Left hindlimb (tissue), 1 donor: ENCODE measurements around the gene DNAJB5.

Experiments used
- DNase-seq: peaks from one replicate; pipeline ENCODE4 v3.0.0-alpha.2; 2018

DNAJB5 gene

GRCh38 chr9:34985311-34985899, 4.1 kb upstream of the DNAJB5 start:
- DNase-seq: peak; percentile 51

- DNase-seq: peak; percentile 42
Observed at GRCh38 chr9:34986540-34987047, 3.0 kb upstream of the DNAJB5 start.

DNA sequence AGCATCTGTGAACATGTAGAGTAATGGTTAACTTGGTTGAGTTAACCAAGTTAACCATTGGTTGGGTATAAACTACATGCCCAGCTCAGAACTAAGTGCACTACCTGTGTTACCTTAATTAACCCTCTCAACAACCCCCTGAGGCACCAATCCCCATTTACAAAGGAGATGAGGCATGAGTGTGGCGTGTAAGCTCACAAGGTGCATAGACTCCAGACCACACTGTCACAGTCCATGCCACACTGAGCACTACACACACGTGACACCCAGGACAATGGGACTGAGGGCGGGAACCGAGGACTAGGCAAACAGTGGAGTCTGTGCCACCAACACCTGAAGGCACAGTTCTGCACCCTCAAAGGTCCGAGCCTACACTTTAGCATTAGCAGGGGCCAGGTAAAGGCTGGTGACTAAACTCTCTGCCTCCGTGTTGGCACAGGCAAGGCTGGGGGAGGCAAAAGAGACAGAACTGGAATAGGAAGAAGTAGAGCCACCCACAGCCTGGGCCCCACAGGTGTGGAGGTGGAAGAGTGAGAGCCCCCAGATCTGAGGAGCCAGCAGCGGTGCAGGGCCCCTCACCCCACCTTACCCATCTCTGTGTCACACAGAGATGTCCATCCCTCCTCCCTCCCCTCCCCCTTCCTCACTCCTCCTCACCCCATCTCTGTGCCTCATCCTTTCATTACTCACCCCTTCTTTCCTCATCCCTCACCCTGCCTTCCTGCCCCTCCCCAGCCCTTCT, 2.2 kb upstream of the DNAJB5 start:
- DNase-seq: no peak

DNA sequence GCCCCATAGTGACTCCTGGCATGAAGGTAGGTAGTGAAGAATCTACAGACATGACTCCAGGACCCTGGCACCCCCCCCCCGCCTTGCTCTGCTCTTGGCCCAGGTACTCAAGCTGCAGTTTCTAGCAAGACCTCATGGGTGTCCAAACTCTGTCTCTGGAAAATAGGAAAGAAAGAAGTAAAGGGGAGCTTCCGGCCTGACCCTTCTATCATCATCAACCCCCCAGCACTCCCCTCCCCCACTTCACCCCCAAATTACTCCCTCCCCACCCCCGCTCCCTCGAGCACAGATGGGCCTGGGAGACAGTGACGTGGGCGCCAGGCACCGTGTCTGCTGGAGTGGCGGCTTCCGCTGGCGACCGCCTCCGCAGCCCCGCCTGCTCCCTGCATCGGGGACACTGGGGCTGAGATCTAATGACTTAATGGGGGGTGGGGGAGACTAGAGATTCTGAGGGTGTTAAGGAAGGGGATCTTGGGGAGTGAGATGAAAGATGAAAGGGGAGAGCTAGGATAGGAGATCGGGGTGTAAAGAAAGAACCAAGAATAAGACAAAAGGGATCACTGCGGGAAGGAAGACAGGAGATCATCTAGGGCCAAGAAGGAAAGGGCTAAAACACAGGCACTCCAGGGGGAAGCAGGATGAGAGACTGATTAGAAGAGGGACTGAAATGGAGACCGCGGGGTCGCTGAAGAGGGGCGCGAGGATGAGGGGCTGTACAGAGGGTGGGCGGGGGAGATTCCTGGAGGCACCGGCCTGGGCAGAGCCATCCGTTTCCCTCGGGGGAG, 1.1 kb upstream of the DNAJB5 start:
- peak; percentile 36 for DNase-seq

DNA sequence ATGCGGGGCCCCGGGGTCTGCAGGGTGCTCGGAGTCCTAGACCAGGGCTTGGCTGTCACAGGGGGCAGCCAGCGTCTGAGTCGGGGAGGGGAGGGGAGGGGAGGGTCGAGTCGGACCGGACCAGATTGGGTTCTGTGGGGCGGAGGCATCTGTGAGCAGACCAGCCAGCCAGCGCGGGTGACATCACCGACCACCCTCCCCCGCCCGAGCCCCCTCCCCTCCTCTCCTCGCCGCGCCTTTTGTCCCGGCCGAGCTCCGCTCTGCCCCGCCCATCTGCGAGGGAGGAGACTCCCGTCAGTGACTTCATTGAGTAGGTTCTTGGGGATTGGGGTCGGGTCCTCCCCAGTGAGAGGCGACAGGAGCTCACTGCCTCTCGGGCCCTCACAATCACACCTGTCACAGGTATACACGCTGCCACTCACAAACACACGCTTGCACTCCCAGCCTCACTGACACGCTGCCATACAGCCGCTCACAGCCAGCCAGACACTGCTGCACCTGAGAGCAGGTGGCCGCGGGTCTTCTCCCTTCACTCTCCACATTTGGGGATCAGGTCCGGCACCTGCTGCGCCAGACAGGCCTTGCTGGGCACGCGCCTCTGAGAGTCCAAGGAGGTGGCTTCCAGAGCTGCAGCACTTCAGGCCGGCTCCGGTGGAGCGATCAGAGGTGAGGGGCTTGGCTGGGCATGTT, 546 bp downstream of the DNAJB5 start:
- DNase-seq: peak; percentile 72

- DNase-seq: no peak
Observed at GRCh38 chr9:34990908-34991606, 1.5 kb downstream of the DNAJB5 start.

GRCh38 chr9:34991607-34992375, 2.2 kb downstream of the DNAJB5 start:
- DNase-seq: no peak

- peak; percentile 61 for DNase-seq
Observed at GRCh38 chr9:34992376-34992951, 2.9 kb downstream of the DNAJB5 start.

DNA sequence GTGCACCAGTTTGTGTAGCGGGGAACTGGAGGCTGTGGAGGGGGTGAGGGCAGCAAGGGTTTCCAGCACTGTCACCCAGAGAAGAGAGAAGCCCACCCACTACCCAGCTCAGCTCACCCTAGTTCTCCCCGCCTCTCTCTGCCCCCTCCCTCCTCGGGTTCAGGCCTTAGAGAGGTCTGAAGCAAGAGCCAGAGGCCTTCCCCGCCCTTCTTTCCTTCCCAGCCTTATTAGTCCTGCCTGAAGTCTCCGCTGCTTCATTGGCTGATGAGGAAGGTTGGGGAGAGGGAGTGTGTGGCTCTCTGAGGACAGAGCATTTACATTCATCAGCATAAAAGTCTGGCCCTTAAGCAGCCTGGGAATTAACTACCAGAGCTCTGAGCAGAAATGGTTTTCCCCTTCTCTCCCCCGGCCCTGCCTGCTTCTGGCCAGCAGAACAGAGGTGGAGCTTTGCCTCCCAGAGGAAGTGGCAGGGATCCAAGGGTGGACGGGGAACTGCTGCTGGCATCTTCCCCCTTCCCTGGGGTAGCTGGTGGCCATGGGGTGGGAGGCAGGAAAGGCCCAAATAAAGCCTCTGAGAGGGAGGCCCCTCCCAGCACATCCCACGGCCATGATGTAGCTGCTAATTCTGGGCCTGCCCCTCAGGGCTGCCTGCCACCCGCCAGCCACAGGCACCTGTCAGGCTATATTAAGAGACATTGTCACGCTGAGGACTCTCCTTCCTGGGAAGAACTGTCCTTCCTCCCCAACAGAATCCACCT, 4.1 kb downstream of the DNAJB5 start:
- peak; percentile 78 for DNase-seq

DNA sequence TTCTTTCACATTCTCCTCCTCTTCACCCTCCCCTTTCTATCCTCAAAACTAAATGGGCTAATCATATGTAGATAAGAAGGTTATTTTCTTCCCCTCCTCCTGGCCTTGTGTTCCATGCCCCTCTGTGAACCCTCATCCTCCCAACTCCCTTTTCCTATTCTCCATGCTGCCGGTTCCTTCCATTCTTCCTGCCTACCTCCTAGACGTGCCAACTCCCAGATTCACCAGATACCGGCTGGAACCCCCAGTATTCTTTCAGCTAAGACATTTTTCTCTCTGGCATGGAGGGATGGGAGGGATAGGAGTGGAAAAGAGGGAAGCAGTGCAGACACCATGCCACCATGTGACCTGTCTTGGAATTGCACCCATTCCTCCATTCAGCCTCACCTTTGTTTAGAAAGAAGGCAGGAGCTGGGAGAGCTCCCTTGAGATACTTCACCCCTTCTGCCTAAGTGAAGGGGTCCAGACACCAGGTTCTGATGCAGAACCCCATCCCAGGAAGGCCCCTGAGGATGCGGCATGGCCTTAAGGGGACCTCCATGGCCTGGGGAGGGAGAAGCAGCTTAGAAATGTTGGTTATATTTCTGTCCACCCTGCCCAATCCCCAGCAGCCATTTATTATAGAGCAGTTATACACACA, 4.8 kb downstream of the DNAJB5 start:
- peak; percentile 50 for DNase-seq

- DNase-seq: no peak
Observed at GRCh38 chr9:34994900-34995669, 5.5 kb downstream of the DNAJB5 start.

GRCh38 chr9:34995670-34996060, 6.1 kb downstream of the DNAJB5 start:
- DNase-seq: no peak

DNA sequence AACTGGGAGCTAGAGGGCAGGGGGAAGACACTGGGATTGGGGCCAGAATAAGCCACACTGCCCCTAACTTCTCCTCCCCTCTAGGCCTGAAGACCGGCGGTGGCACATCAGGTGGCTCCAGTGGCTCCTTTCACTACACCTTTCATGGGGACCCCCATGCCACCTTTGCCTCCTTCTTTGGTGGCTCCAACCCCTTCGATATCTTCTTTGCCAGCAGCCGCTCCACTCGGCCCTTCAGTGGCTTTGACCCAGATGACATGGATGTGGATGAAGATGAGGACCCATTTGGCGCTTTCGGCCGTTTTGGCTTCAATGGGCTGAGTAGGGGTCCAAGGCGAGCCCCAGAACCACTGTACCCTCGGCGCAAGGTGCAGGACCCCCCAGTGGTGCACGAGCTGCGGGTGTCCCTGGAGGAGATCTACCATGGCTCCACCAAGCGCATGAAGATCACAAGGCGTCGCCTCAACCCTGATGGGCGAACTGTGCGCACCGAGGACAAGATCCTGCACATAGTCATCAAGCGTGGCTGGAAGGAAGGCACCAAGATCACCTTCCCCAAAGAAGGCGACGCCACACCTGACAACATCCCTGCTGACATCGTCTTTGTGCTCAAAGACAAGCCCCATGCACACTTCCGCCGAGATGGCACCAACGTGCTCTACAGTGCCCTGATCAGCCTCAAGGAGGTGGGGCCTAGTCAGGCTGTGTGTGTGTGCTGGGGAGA, 6.8 kb downstream of the DNAJB5 start:
- DNase-seq: no peak

GRCh38 chr9:34996905-34997279, 7.3 kb downstream of the DNAJB5 start:
- DNase-seq: no peak

- no peak for DNase-seq
Observed at GRCh38 chr9:34997379-34997781, 7.8 kb downstream of the DNAJB5 start.

DNA sequence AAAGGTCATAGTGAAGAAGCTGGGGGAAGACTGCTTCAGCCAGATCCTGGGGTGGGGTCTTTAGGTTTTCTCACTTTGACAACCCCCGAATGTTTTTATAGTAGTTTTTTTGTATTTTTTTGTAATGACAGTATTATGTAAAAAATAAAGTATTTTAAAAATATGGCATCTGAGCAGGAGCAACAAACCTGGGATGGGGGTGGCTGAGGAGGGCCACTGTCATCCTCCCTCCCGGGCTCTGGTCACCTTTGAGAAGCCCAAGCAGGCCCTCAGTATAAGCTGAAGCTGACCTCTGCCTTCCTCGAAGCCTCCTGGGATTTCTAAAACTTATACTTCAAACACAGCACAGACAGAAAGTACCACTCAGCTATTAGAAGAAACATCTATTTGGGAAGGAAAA, 8.7 kb downstream of the DNAJB5 start:
- no peak for DNase-seq

DNA sequence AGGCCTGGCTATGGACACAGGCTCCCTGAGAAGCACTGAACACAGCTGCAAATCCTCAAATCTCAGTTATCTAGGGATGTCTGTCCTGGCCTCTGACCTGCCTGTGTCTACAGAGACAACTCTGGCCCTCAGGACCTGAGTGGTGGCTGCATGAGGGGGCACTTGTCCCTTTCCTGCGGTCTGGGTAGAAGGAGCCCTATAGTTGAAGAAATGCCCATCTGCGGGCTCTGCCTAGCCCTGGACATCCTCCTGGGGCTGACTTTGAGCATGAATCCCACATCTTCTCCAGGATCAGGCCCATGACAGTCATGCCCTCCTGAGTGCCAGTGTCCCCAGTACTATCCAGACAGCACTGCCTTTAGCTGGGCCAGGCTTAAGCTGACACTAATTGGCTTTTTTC, 10.0 kb downstream of the DNAJB5 start:
- DNase-seq: no peak

DNA sequence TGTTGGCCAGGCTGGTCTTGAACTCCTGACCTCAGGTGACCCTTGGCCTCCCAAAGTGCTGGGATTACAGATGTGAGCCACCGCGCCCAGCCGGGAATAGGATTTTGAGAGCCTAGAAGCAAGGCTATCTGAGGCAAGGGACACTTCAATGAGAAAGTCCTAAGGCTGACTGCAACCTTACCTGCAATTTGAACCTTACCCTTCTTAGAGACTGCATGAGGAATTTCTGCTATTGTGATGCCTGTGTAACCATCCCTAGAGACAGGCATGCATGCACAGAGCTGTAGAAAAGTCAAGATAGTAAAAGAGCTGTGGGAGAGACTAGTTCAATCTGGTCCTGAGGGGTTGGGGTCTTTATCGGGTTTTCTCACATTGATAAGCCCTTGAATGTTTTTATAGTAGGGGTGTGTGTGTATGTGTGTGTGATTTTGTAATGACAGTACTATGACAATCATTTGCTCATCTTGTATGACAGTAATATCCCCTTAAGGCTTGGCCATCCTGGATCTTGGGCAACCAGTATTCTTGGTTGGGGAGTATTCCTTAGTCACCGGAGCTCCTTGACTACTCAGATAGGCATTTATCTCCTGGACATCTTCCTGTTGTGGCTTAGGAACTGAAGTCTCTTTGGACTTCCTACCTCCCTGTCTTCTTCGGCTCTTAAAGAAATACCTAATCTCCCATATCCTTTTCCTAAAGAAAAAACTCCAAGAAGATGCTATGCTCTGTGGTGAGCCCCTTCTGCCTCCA, 11.2 kb downstream of the DNAJB5 start:
- no peak for DNase-seq
